H1 (cell line): ENCODE measurements around the gene FAM50A. TPM values are rescaled to one million over a fixed set of nuclear protein-coding genes. Genes with fewer than 3 reads are reported as not detected.

Source experiments
- CTCF ChIA-PET: fragments of 300-600 bp; sonication (Branson Sonifier 250); formaldehyde crosslinking; loops from one replicate; lab custom pipeline; 2021; ENCODE audit not compliant: partially characterized antibody; lab: Charles Lee
- POLR2A ChIA-PET: fragments of 300-600 bp; sonication (Branson Sonifier 250); formaldehyde crosslinking; loops from one replicate; lab custom pipeline; 2021; ENCODE audit warnings: inconsistent platforms; ENCODE audit not compliant: partially characterized antibody; lab: Charles Lee
- DNase-seq, 2 experiments: peaks; one replicate each; pipeline versions ENCODE4 v3.0.0 to v3.0.0-alpha.2; 2010 to 2022; ENCODE audit warnings: low spot score in 2 of 2, low read depth in 1 of 2, mixed read lengths in 1 of 2
- FAIRE-seq: peaks from 2 replicates; lab custom pipeline; 2011; peaks lifted over from hg19 to GRCh38; lab: Jason Lieb, UNC
- H2AFZ ChIP-seq: 2 replicates; pipeline ENCODE4 v1.8.1; 2012; ENCODE audit warnings: low read length, inconsistent platforms
- H2AK5ac ChIP-seq: 2 replicates; pipeline ENCODE4 v1.6.1; 2013; ENCODE audit warnings: low read depth, low read length
- H2BK120ac ChIP-seq: replicated peaks from 2 replicates; pipeline ENCODE3; 2013; ENCODE audit warnings: low read depth, low read length, inconsistent platforms
- H2BK12ac ChIP-seq: 2 replicates; pipeline ENCODE4 v1.6.1; 2013; ENCODE audit warnings: low read depth, low read length
- H2BK15ac ChIP-seq: 2 replicates; pipeline ENCODE4 v1.6.1; 2013; ENCODE audit warnings: low read length
- H2BK20ac ChIP-seq: 2 replicates; pipeline ENCODE4 v1.6.1; 2013; ENCODE audit warnings: low read length
- H2BK5ac ChIP-seq: 2 replicates; pipeline ENCODE4 v1.6.1; 2013; ENCODE audit warnings: low read depth, low read length
- H3K14ac ChIP-seq: 2 replicates; pipeline ENCODE4 v1.6.1; 2013; ENCODE audit warnings: inconsistent platforms; ENCODE audit not compliant: insufficient read length
- H3K18ac ChIP-seq: 2 replicates; pipeline ENCODE4 v1.6.1; 2013; ENCODE audit warnings: low read length; ENCODE audit errors: extremely low read depth
- H3K23ac ChIP-seq: 2 replicates; pipeline ENCODE4 v1.6.1; 2013; ENCODE audit warnings: inconsistent platforms; ENCODE audit not compliant: insufficient read length
- H3K23me2 ChIP-seq: 2 replicates; pipeline ENCODE4 v1.6.1; 2013; ENCODE audit warnings: low read depth, low read length
- H3K27ac ChIP-seq: 2 replicates; pipeline ENCODE4 v1.6.1; 2011; ENCODE audit warnings: low read depth, low read length, inconsistent platforms
- H3K27me3 ChIP-seq, 4 experiments: replicated peaks in 1 of 4; 1 replicate in 1 of 4; 2 replicates in 3 of 4; pipeline versions ENCODE4 v1.6.1 to v1.8.1; 2011 to 2013; ENCODE audit warnings: low read length in 3 of 4, mild to moderate bottlenecking in 3 of 4, inconsistent platforms in 2 of 4, mixed read lengths in 2 of 4, moderate library complexity in 1 of 4; ENCODE audit not compliant: control insufficient read depth in 3 of 4, insufficient read depth in 3 of 4; ENCODE audit errors: extremely low read depth in 1 of 4
- H3K36me3 ChIP-seq, 4 experiments: 2 replicates each; pipeline versions ENCODE4 v1.6.1 to v1.8.1; 2011 to 2013; ENCODE audit warnings: mild to moderate bottlenecking in 4 of 4, low read length in 3 of 4, moderate library complexity in 2 of 4, control low read depth in 1 of 4, inconsistent platforms in 1 of 4; ENCODE audit not compliant: insufficient read depth in 4 of 4, control insufficient read depth in 2 of 4
- H3K4ac ChIP-seq: replicated peaks from 2 replicates; pipeline ENCODE3; 2013; ENCODE audit warnings: low read length, low read depth, mixed read lengths, inconsistent platforms; ENCODE audit not compliant: insufficient read length
- H3K4me1 ChIP-seq, 4 experiments: replicated peaks in 1 of 4; 1 replicate in 1 of 4; 2 replicates in 3 of 4; pipeline versions ENCODE4 v1.6.1 to v1.8.1; 2011 to 2013; ENCODE audit warnings: low read length in 3 of 4, inconsistent platforms in 2 of 4, mixed read lengths in 1 of 4; ENCODE audit not compliant: insufficient read depth in 4 of 4, control insufficient read depth in 3 of 4
- H3K4me2 ChIP-seq, 2 experiments: 2 replicates each; pipeline versions ENCODE4 v1.6.1 to v1.8.1; 2011 to 2013; ENCODE audit warnings: low read depth in 2 of 2, low read length in 2 of 2, control low read depth in 1 of 2, inconsistent platforms in 1 of 2, mild to moderate bottlenecking in 1 of 2; ENCODE audit not compliant: insufficient read depth in 1 of 2
- H3K4me3 ChIP-seq, 4 experiments: fragments of 200-600, 300-600 bp in 1 of 4; sonication (generic), shearing (Covaris generic), sonication (Bioruptor Twin) in 1 of 4; 2 replicates each; pipeline versions ENCODE4 v1.5.1 to v1.8.1; 2011 to 2016; ENCODE audit warnings: low read length in 4 of 4, low read depth in 3 of 4, control low read depth in 2 of 4, inconsistent platforms in 2 of 4, mild to moderate bottlenecking in 2 of 4, mixed read lengths in 1 of 4, moderate library complexity in 1 of 4; ENCODE audit not compliant: insufficient read depth in 2 of 4; ENCODE audit errors: extremely low read depth in 1 of 4
- H3K56ac ChIP-seq: replicated peaks from 2 replicates; pipeline ENCODE3; 2013; ENCODE audit warnings: low read depth, mild to moderate bottlenecking, mixed read lengths, low read length, inconsistent platforms; ENCODE audit not compliant: insufficient read length
- H3K79me1 ChIP-seq: 2 replicates; pipeline ENCODE4 v1.6.1; 2013; ENCODE audit warnings: low read depth, low read length, control low read depth
- H3K79me2 ChIP-seq, 2 experiments: 2 replicates each; pipeline versions ENCODE4 v1.6.1 to v1.8.1; 2012 to 2013; ENCODE audit warnings: low read length in 2 of 2, mild to moderate bottlenecking in 2 of 2, inconsistent platforms in 1 of 2; ENCODE audit not compliant: insufficient read depth in 2 of 2, control insufficient read depth in 1 of 2
- H3K9ac ChIP-seq, 4 experiments: replicated peaks in 1 of 4; 1 replicate in 1 of 4; 2 replicates in 3 of 4; pipeline versions ENCODE4 v1.6.1 to v1.8.1; 2011 to 2013; ENCODE audit warnings: low read depth in 3 of 4, low read length in 3 of 4, control low read depth in 2 of 4, mild to moderate bottlenecking in 2 of 4, moderate library complexity in 2 of 4, inconsistent platforms in 1 of 4; ENCODE audit errors: extremely low read depth in 1 of 4
- H3K9me3 ChIP-seq, 2 experiments: 2 replicates each; pipeline versions ENCODE4 v1.6.1 to v1.8.1; 2012 to 2013; ENCODE audit warnings: mild to moderate bottlenecking in 2 of 2, moderate library complexity in 2 of 2, control low read depth in 1 of 2, inconsistent platforms in 1 of 2, low read depth in 1 of 2, low read length in 1 of 2, mixed read lengths in 1 of 2; ENCODE audit not compliant: insufficient read depth in 2 of 2
- H4K20me1 ChIP-seq, 2 experiments: replicated peaks in 1 of 2; 2 replicates each; pipeline versions ENCODE3 to v1.8.1; 2011 to 2013; ENCODE audit warnings: inconsistent platforms in 2 of 2, low read length in 2 of 2, mild to moderate bottlenecking in 1 of 2; ENCODE audit not compliant: insufficient read depth in 2 of 2, control insufficient read depth in 1 of 2
- H4K5ac ChIP-seq: 2 replicates; pipeline ENCODE4 v1.6.1; 2013; ENCODE audit warnings: low read length, low read depth, mixed read lengths, inconsistent platforms; ENCODE audit not compliant: insufficient read length
- H4K8ac ChIP-seq: 2 replicates; pipeline ENCODE4 v1.8.0; 2013; ENCODE audit warnings: mild to moderate bottlenecking, moderate library complexity, low read length, inconsistent platforms; ENCODE audit not compliant: insufficient read depth; ENCODE audit errors: extremely low read depth
- H4K91ac ChIP-seq: replicated peaks from 2 replicates; pipeline ENCODE3; 2013; ENCODE audit warnings: low read length, mixed read lengths, inconsistent platforms; ENCODE audit not compliant: insufficient read length
- CBX8 ChIP-seq: fragments of 300-800, 300-1000 bp; sonication (generic); IDR thresholded peaks from 2 replicates; pipeline ENCODE4 v1.7.1; 2016; ENCODE audit warnings: low read depth, low read length, borderline replicate concordance
- NANOG ChIP-seq: IDR thresholded peaks from 2 replicates; pipeline ENCODE4 v1.6.1; 2011; ENCODE audit warnings: low read length, low read depth, mild to moderate bottlenecking, inconsistent platforms; ENCODE audit not compliant: insufficient read depth, poor library complexity, severe bottlenecking
- YY1 ChIP-seq: IDR thresholded peaks from 2 replicates; pipeline ENCODE4 v1.6.1; 2011; ENCODE audit warnings: low read depth, mild to moderate bottlenecking, low read length
- WGBS, 2 experiments: shearing (Covaris generic) in 1 of 2; methylation state at CpG; one replicate each; pipeline versions ENCODE4 v1.1.6 to v1.1.7; 2013 to 2015; ENCODE audit warnings: low lambda C conversion rate in 2 of 2, mixed read lengths in 2 of 2, inconsistent platforms in 1 of 2, low coverage in 1 of 2, missing lambda C conversion rate in 1 of 2; ENCODE audit not compliant: insufficient replicate concordance in 2 of 2, insufficient coverage in 1 of 2, insufficient read length in 1 of 2; ENCODE audit errors: extremely low coverage in 1 of 2, missing lambda C conversion rate in 1 of 2; 5-methylcytosine and 5-hydroxymethylcytosine counted together
- polyA plus RNA-seq, 7 experiments: library from polyadenylated mRNA; depleted of rRNA in 3 of 7; stranded (reverse) in 5 of 7; unstranded in 2 of 7; fragments of >200 nt in 5 of 7; fragments of 200-250 nt in 2 of 7; gene quantifications; 1 replicate in 5 of 7; 2 replicates in 1 of 7; 4 replicates in 1 of 7; pipeline versions ENCODE4 v1.2.1 to v1.2.3, GENCODE V29; 2011 to 2013; ENCODE audit warnings: missing spikeins in 2 of 7, mixed read lengths in 2 of 7
- total RNA-seq: library from RNA; stranded (reverse); fragmentation: NEBNext Ultra II Directional; extraction: Animal tissue kit (Norgen Biotek cat#: 25700); gene quantifications from 2 replicates; pipeline ENCODE4 v1.2.1, GENCODE V29; 2021

FAM50A gene
- total and polyA plus RNA-seq, 2 of the 8 experiments (the other 6 are each of a cell fraction or from before 2014, with no cell fraction given) = 30.7 to 48.7 TPM

DNA sequence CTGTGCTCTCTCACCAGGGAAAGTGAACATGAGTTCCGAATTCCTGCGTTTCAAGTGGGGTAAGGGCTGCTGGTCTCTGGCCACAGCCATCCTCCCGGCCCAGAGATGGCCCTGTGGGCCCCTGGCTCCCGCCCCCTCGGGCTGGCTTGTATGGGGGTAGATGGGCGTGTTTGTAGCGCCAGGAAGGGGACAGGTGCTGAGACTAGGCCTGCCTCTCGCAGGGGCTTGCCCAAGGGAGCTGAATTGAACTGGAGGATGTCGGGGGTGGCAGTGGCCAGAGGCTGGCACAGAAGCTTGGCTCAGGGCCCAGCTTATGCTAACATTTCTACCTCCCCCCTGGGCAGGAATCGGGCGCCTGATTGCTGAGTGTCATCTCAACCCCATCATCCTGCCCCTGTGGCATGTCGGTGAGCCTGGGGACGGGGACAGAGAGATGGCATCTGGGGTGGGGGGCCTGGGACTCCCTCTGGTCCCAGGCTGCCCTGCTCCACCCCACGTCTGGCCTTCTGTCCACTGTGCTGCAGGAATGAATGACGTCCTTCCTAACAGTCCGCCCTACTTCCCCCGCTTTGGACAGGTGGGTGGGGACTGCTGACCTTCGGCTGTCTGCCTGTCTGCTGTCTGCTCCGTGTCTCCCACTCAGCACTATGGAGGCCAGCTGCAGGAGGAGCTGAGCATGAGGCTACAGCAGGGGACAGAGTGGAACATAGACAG lies 24.1 kb upstream of the FAM50A start:
- no peak overlapping the region for H3K23ac ChIP-seq
- no peak overlapping the region; the same call in 1 of the 2 replicates for H4K8ac ChIP-seq
- ChIA-PET CTCF (no interaction called here), POLR2A (interaction anchor here (1.2 to 8.7 kb wide), 2 partner anchors 13 to 20 kb away, joined by 3 to 76 read pairs; partner anchors contain the start of gene RPL10)
- H2BK120ac ChIP-seq = no peak overlapping the region
- FAIRE-seq = no peak
- 0 out of 8 replicates have a peak, but pooled peaks cover 0 to 3% (median 0%) of the 10 kb centered on the region in 4 experiments for H3K36me3 ChIP-seq
- H3K18ac ChIP-seq = no peak overlapping the region
- no peak overlapping the region for H3K27ac ChIP-seq
- H3K4me1 ChIP-seq = no peaks in the 10 kb centered on the region
- H3K79me1 ChIP-seq = no peaks in the 10 kb centered on the region
- no peaks in the 10 kb centered on the region for H3K27me3 ChIP-seq
- H2BK20ac ChIP-seq = no peak overlapping the region
- no peak overlapping the region for H3K9ac ChIP-seq
- DNase-seq = no peak
- H2BK12ac ChIP-seq = no peak overlapping the region
- no peak for TF ChIP-seq YY1
- TF ChIP-seq NANOG = no peak
- TF ChIP-seq CBX8 = no peak
- H3K23me2 ChIP-seq = no peaks in the 10 kb centered on the region
- no peaks in the 10 kb centered on the region for H3K79me2 ChIP-seq
- H2BK15ac ChIP-seq = no peak overlapping the region
- H2BK5ac ChIP-seq = no peak overlapping the region
- no peak overlapping the region for H3K14ac ChIP-seq
- no peak overlapping the region for H3K4me2 ChIP-seq
- no peak overlapping the region for H2AFZ ChIP-seq
- H4K91ac ChIP-seq = no peak overlapping the region
- H3K4ac ChIP-seq = no peak overlapping the region
- H4K20me1 ChIP-seq = no peaks in the 10 kb centered on the region
- no peaks in the 10 kb centered on the region for H3K9me3 ChIP-seq
- WGBS, 2 experiments = 97% methylated on average over 9 of the region's 19 CpGs; no CpG with 5 or more reads in 1 of the 2 experiments
- H3K56ac ChIP-seq = no peak overlapping the region
- H3K4me3 ChIP-seq = no peak overlapping the region
- no peak overlapping the region for H4K5ac ChIP-seq
- no peak overlapping the region for H2AK5ac ChIP-seq
